ENCODE measurements around the gene BMPER.

Gene BMPER

DNA sequence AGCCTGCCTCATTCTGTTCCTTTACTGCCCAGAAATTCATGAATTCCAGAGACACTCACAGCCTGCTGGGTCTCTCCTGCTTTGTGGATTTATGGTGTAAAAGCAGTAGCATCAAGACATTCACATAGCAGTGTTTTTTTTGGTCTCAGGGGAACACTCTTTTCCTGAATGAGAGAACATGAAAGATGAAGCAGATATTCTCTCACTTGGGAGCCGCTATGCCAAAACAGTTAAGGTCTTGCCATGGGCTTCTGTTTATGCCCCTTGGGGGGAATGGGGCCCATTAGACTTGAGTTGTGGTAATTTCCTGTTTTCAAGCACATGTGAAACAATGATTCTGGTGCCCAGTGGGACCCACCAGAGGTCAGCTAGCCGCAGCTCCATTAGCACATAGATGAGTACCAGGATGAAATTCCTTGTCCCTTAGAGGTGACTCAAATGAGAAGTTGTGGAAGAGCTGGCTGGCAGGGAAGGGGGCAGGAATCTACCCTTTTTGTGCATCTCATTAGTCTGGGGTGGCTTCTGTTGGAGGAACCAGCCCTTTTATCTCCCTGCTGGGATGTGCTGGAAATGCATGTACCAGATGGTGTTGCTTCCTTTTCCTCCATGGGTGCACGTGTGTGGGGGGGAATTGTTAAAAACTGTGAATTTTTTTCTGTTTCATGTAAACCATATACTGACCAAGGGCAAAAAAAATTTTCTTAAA lies 13.3 kb downstream of the BMPER start:
- DNase-seq = no peak
- in situ Hi-C loops (cut with MboI; ENCODE audit: low pct_unique_long_range_greater_than_20kb, low sequenced_read_pairs) = no loop called here

DNA sequence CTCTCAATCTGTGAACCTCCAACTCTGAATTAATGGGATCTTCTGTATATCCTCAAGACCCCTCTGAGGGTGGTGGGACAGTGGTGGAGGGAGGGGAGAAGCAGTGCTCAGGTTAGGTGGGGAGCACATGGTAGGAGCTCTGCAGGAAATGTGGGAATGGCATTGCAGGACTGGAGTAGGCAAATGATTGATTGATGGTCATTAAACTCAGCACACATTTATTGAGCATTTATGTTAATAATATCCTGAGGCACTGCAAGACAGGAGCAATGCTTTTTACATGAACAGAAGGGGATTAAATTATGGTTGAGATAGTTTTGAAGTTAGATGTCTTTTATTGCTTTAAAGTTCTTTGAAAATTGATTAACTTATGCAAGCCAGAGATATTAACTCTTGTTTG lies 14.1 kb downstream of the BMPER start:
- DNase-seq = no peak
- in situ Hi-C loops (cut with MboI; ENCODE audit: low pct_unique_long_range_greater_than_20kb, low sequenced_read_pairs) = no loop called here

DNA sequence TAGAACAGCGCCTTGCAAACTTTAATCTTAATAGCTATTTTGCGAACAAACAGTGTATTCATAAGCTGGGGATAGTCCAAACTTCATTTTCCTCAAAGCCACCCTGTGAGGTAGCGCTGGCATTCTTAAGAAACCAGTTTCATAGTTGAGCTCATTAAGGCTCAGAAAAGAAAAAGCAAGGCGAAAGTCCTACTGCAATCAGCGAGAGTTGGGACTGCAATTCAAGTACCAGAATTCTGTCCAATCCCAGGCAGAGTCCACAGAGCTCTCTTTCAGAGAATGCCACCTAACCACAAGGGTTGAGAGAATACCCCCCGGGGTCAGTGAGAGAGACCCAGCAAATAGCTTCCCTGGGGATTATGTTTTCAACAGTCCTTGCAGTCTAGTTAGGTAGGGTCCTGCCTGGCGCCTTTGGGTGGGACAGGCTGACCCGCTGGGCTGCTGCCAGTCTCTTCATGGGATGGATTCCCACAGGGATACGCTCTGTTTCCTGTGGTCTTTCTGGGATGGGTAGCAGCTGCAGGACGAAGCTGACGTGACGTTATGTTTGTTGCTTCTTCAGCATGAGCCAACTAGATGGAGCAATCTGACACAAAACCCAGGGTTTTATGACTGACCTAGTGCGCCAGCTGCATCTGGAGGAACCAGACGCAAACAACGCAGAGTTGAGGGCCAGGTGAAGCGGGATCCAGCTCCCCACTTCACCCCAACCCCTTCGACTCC lies 16.0 kb downstream of the BMPER start:
- DNase-seq = no peak
- in situ Hi-C loops (cut with MboI; ENCODE audit: low pct_unique_long_range_greater_than_20kb, low sequenced_read_pairs) = no loop called here

DNA sequence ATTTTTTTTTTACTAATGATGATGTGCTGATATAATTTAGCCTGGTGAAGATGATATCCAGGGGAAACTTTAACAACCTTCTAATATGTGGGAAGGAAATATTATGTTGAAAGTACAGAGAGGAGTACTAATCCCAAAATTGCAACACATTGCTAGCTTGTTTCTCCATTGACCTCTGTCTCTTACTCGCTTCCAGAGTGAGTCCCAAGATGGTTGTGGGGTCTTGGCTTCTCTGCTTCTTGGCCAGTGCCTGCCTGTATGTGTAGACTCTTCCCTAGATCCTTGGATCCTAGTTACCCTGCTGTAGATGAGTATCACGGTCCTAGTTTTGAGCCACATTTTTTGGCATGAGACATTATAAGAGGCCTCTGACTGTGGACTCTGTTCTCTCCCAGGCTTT lies 17.5 kb downstream of the BMPER start:
- in situ Hi-C loops (cut with MboI; ENCODE audit: low pct_unique_long_range_greater_than_20kb, low sequenced_read_pairs) = no loop called here
- no peak for DNase-seq

DNA sequence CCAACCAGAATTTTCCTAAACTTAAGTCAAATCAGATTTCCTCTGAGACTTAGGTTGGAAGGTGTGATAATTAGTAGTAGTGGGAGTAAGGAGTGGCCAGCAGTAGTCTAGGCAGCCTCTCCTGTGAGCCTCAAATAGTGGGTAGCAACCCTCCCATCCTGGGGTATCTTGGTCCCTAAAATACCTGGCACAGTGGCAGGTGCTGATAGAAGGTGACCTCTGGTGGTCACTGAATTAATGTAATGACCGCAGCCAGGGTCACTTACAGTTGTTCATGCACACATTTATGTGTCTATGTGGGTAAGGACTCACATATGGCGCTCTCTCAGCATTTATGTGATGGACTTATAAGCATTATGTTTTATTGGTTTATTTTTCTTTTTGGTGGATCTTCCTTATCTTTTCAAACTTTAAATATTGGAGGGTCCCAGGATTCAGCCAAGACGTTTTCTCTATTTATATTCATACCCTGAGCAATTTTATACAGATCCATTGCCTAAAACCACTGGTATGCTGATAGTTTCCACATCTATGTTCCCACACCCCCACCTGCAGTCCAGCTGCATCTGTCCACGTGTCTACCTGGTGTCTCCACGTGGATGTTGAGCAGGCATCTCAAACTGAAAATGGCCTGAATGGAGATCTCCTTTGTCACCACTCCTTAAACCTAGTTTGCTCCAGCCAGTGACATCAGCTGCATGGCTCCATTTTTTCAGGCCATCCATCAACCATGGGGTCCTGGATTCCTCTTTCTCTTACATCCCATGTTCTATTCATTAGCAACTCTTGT lies 18.3 kb downstream of the BMPER start:
- no peak for DNase-seq
- in situ Hi-C loops (cut with MboI; ENCODE audit: low pct_unique_long_range_greater_than_20kb, low sequenced_read_pairs) = no loop called here

GRCh38 chr7:33926535-33926934 lies 21.2 kb downstream of the BMPER start:
- no peak for DNase-seq

GRCh38 chr7:33928986-33929385 lies 23.6 kb downstream of the BMPER start:
- in situ Hi-C loops (cut with MboI; ENCODE audit: low pct_unique_long_range_greater_than_20kb, low sequenced_read_pairs) = no loop called here
- DNase-seq = no peak

More at GRCh38 chr7:33926535-33926934, 21.2 kb downstream of the BMPER start:
- in situ Hi-C loops (cut with MboI; ENCODE audit: low pct_unique_long_range_greater_than_20kb, low sequenced_read_pairs) = no loop called here

DNA sequence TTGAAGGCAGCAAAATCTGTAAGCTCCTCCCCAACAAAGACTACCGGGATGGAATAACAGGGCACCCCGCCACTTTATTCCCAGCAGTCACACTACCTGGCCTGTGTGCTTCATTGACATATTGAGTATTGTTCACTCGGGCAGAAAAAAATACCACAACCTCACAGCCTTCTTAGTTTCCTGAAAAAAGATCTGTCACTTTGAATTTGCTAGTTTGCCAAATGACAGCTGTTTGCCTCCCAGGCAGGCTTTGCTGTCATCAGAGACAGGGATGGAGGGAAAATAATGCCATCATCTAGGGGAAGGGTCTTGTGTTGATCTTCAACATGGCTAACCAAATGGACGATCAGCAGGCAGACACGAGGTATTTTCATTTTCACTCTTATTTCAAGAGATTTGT lies 26.9 kb downstream of the BMPER start:
- in situ Hi-C loops (cut with MboI; ENCODE audit: low pct_unique_long_range_greater_than_20kb, low sequenced_read_pairs) = no loop called here
- DNase-seq = no peak

GRCh38 chr7:33932832-33933468 lies 27.6 kb downstream of the BMPER start:
- peak; percentile 83 for DNase-seq
- in situ Hi-C loops (cut with MboI; ENCODE audit: low pct_unique_long_range_greater_than_20kb, low sequenced_read_pairs) = no loop called here

DNA sequence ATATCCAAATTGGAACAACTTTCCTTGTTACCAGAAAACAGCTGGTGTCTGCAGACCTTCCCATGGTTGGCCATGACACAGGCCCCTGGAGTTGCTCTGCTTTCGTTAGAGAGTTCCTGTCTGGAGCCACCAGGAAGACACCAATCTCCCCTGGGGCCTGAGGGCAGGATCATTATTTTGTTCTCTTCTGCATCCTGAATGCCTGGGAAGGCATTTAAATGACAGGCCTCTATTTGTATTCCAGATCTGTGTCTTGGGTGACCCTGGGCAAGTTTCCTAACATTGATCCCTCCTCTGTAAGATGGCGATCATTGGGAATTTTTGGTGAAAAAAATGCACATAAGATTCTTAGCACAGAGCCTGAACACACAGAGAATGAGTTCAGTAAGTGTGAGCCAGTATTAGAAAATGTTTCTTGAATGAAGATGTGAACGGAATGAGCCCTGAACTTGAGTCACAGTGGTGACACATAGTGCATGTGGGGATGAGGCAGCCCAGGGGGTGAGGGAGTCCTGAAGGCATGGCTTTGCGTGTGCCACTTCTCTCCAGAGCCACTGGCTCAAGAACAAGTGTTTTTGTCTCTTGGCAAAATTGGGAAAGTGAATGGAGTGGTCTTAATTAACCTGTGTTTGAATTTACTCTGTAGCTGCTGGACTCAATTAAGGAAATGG lies 28.4 kb downstream of the BMPER start:
- in situ Hi-C loops (cut with MboI; ENCODE audit: low pct_unique_long_range_greater_than_20kb, low sequenced_read_pairs) = no loop called here
- DNase-seq = no peak

DNA sequence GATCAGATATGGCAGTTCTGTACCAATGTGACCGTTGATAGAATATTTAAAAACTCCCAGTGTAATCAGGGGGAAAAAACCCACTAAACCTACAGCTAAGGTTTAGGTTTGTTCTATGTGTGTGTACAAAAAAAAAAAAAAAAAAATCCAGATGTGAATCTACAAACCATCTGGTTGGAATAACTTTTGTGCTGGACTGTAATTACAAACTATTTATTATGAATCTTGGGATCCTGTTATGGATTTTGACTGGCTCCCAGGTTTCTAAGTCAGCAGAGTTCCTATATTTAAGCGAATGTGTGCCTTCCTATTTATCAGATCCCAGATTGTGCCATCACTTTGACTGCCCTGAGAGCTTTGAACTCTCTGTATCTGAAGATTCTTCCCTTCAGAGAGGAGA lies 29.1 kb downstream of the BMPER start:
- in situ Hi-C loops (cut with MboI; ENCODE audit: low pct_unique_long_range_greater_than_20kb, low sequenced_read_pairs) = no loop called here
- DNase-seq = no peak

DNA sequence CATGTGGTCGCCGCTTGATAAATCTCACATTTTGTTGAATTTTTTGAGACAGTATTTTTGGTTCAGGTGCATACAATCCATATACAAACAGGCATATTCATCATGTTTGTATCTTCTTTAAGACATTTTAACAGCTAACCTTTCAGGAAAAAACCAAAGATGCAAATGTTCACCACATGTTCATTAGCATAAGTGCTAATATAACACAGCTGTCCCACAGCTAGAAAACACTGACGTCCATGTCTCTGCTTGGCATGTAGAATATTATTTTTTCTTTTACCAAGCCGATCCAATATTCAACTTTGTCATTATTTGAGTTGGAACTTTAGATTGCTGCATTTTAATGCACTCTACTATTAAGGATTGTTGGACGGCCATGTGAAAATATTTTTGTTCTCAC lies 31.2 kb downstream of the BMPER start:
- no peak for DNase-seq
- in situ Hi-C loops (cut with MboI; ENCODE audit: low pct_unique_long_range_greater_than_20kb, low sequenced_read_pairs) = no loop called here

DNA sequence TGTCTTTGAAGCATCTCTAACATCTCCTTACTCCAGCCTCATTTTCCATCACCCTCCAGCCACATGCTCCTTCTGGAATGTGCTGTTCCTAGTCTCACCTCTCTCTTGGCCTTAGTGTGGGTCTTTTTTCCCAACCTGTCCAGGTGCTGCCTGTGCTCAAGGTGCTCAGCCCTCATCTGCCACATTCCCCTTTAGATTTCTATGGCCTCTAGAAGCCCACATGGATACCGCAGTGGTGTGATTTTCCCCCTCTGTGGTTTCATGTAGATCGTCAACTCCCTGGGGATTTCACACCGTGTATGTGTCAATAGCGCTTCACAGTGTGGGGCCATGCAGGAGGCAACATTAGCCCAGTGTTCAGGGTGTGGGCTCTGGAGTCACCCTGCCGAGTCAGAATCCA lies 32.5 kb downstream of the BMPER start:
- DNase-seq = no peak
- in situ Hi-C loops (cut with MboI; ENCODE audit: low pct_unique_long_range_greater_than_20kb, low sequenced_read_pairs) = no loop called here

DNA sequence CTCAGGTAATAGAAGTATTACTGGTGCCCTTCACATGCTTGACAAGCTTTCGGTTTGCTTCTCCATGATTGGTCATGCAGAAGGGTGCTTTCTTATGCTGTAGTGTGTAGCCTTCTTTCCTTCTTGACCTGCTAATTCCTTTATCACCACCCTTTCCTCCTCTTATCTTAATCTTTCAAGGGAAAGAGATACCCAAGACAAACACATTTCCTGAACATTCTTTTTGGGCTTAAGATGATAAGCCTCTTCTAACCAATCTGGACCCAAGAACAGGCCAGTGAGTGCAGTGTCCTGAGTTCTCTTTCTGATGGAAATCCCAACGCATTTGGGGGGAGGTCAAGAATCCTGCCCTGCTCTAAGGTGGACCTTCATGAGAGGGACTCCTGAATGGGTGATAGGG lies 33.8 kb downstream of the BMPER start:
- in situ Hi-C loops (cut with MboI; ENCODE audit: low pct_unique_long_range_greater_than_20kb, low sequenced_read_pairs) = no loop called here

DNA sequence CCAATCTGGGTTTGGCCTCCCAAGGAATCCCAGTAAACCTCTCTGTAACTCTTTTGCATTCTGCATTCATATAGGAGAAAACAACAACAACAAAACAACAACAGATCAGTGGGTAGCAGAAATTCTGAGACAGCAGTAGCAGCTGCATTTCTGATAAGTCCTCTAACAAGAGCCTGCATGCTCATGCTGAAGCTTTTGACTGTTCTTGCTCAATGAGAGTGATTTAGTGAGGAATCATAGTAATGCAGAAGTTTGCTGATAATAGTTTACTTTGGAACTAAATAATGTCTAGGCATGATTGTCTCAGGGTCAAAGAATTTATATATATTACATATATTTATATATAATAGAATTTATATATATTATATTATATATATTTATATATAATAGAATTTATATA lies 35.2 kb downstream of the BMPER start:
- no peak for DNase-seq
- in situ Hi-C loops (cut with MboI; ENCODE audit: low pct_unique_long_range_greater_than_20kb, low sequenced_read_pairs) = no loop called here

More for the DNA sequence above, 33.8 kb downstream of the BMPER start:
- DNase-seq = no peak

DNA sequence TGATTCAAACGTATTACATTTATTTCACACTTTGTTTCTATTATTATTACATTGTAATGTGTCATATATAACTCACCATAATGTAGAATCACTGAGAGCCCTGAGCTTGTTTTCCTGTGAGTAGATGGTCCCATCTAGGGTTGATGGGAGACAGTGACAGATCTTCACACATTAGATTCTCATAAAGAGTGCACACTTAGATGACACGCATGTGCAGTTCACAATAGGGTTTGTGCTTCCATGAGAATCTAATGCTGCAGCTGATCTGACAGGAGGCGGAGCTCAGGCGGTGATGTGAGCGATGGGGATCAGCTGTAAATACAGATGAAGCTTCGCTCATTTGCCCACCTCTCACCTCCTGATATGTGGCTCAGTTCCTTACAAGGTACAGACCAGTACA lies 36.1 kb downstream of the BMPER start:
- in situ Hi-C loops (cut with MboI; ENCODE audit: low pct_unique_long_range_greater_than_20kb, low sequenced_read_pairs) = no loop called here
- DNase-seq = no peak

GRCh38 chr7:33946094-33946699 lies 40.9 kb downstream of the BMPER start:
- in situ Hi-C loops (cut with MboI; ENCODE audit: low pct_unique_long_range_greater_than_20kb, low sequenced_read_pairs) = no loop called here
- DNase-seq = no peak

DNA sequence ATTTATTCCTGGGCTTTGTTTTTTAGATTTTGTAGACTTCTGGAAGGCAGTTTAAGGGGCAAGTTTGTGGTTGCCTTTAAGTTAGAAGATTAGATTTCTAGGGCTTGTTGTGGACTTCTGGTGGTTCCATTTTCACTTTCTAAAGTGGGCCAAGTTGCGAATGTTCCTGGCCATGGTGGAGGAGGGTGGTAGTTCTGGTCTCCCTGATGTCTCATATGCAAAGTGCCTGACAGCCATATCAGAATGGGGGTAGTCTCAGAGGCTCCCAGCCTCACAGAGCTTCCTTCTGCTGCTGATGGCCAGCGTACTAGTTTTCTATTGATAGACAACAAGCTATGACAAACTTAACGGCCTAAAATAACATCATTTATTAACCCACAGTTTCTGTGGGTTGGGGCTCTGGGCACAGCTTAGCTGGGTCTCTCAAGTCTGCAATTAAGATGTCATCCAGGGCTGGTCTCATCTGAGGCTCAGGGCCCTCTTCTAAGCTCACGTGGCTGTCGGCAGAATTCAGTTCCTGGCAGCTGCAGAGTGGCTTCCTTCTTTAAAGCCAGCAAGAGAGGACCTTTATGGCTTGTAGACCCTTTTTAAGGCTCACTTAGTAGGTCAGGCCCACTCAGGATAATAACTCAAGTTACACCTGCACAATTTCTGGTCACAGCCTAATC lies 44.8 kb downstream of the BMPER start:
- in situ Hi-C loops (cut with MboI; ENCODE audit: low pct_unique_long_range_greater_than_20kb, low sequenced_read_pairs) = no loop called here
- DNase-seq = no peak
